GM21717 (cell line): ENCODE data around the gene CRYBA4.

ENCODE experiments used
- ATAC-seq: cut with Tn5 transposase; IDR thresholded peaks from one replicate; pipeline ENCODE4 v1.9.1; 2021; ENCODE audit warnings: mild to moderate bottlenecking, moderate library complexity; ENCODE audit not compliant: unreplicated experiment

The CRYBA4 gene

GRCh38 chr22:26620197-26620596 is 1.6 kb upstream of the CRYBA4 start:
- no peak for ATAC-seq

GRCh38 chr22:26623984-26624383 is 2.2 kb downstream of the CRYBA4 start:
- ATAC-seq: no peak

DNA sequence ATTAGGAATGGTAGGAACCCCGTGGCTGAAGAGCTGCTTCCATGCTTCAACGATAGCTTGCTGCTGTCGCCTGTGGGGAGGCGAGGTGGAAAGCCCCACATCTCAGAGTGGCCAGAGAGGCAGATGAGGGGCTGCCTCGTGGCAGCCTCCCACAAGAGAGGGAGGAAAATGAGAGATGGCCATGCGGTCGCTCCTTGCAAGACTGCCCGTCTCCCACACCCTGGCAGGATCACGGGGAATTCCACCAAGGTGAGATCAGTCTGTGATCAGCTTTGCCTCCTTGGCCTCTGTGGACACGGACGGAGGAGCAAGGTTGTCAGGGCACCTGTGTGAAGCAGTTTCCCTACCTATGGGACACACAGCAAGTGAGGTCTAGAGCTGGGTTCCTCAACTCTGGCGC is 3.0 kb downstream of the CRYBA4 start:
- no peak for ATAC-seq

GRCh38 chr22:26629988-26630761 is 8.4 kb downstream of the CRYBA4 start:
- ATAC-seq: no peak

- no peak for ATAC-seq
Measured at GRCh38 chr22:26631282-26631681, 9.5 kb downstream of the CRYBA4 start.

- ATAC-seq: no peak
Measured at GRCh38 chr22:26632422-26633155, 10.8 kb downstream of the CRYBA4 start.

DNA sequence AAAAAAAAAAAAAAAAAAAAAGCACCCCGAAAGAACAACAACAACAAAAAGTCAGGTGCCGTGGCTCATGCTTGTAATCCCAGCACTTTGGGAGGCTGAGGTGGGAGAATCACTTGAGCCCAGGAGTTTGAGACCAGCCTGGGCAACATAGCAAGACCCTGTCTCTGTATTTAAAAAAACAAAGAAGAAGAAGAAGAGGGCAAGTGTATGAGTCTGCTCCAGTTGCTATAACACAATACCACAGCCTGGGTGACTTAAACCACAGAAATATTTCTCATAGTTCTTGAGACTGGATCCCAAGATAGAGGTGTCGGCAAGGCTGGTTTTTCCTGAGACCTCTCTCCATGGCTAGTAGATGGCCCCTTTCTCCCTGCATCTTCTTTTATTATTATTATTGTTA is 12.4 kb downstream of the CRYBA4 start:
- no peak for ATAC-seq

- ATAC-seq: no peak
Measured at GRCh38 chr22:26635117-26635516, 13.4 kb downstream of the CRYBA4 start.

- ATAC-seq: no peak
Measured at GRCh38 chr22:26636296-26636695, 14.5 kb downstream of the CRYBA4 start.

- ATAC-seq: no peak
Measured at GRCh38 chr22:26642465-26643417, 21.0 kb downstream of the CRYBA4 start.

- no peak for ATAC-seq
Measured at GRCh38 chr22:26643418-26644100, 21.8 kb downstream of the CRYBA4 start.

DNA sequence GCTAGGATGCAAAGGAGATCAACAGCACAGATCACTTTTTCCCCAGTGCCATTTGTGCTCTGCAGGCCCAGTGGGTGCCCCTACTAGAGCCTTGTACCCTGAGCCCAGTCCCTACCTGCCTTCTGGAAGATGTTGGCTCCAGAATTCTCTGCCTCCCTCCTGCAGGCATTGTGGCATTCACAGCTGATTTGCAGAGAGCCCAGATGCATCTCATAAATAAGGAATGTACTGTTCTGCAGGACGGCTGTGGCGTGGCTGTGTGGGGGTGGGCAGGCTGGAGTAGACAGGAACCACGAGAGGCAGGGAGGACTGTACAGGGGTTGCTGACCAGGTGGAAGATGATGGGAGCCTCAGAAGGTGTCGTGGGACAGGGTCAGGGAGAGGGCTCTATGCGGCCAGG is 24.4 kb downstream of the CRYBA4 start:
- no peak for ATAC-seq

DNA sequence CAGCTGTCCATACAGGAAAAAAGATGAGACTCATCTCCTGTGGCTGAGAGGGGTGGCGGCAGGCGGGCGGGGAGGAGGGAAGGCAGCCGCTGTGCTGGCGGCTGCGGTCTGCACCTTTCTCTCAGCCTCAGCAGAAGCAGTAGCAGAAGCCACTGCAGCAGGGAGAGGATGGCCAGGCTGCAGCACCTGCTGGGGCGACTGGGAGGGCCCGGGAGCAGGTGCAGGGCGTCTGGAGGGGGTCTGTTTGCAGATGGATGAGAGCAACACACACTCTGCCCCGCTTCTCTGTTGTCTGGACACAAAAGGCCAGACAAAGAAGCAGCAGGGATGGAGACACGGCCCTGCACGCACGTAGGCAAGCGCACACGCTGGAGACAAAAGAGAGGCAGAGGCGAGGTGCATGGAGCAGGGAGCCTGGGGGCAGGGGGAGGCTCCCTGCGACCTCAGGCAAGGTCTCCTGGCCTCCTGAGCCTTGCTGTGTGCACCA is 26.3 kb downstream of the CRYBA4 start:
- no peak for ATAC-seq

DNA sequence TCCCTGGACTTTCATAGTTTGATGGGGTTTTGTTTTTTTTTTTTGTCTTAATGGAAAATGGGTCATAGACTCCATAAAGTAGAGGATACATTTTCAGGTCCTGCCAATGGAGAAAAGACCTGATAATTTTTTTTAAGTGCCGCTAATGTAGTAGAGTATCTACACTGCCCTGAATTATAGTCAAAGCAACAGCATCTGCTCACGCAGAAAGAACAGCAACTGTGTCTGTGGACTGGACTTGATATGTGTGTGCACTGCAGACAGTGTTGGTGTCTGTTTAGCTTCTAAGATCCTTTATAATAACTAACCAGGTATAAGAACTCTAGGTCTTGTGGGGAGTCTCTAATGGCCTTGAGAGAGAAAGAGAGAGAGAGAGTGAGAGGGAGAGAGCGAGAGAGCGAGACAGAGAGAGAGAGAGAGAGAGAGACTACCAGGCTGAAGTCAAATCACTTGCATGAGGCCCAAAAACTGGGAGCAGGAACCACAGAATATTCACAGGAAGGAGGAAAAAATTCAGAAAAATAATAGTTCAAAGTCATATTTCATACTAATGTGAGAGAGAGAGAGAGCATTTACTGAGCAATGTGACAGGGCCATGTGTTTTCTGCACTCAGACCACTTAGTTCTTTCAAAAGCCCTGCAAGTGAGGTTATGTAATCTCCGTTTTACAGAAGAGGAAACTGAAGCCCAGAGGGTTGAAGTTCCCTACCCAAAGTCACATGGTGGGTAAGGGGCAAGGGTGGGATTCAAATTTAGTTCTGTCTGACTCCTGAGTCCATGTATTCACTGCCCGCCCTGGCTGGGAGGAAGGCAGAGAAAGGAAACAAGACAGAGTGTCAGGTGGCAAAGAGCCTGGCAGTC is 27.0 kb downstream of the CRYBA4 start:
- ATAC-seq: no peak

GRCh38 chr22:26650722-26651421 is 29.1 kb downstream of the CRYBA4 start:
- ATAC-seq: no peak

DNA sequence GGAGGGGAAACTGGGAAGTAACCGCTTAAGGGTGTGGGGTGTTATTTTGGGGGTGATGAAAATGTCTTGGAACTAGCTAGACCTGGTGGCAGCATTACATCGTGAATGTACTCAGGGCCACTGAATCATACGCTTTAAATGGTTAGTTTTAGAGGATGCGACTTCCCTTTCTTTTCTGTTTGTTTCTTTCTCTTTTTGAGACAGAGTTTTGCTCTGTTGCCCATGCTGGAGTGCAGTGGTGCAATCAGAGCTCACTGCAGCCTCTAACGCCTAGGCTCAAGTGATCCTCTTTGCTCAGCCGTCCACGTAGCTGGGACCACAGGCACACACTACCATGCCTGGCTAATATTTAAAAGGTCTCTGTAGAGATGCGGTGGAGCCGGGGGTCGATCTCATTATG is 30.1 kb downstream of the CRYBA4 start:
- no peak for ATAC-seq

- ATAC-seq: no peak
Measured at GRCh38 chr22:26656891-26657851, 35.4 kb downstream of the CRYBA4 start, which contains the start of gene MIAT. Gene MIAT (plus strand): TSS chr22:26657588.

GRCh38 chr22:26658161-26658560 is 36.4 kb downstream of the CRYBA4 start:
- ATAC-seq: no peak
